HG03521 (cell line): ENCODE measurements around the gene SERTM1.

Source experiments
- ATAC-seq: cut with Tn5 transposase; IDR thresholded peaks from one replicate; pipeline ENCODE4 v1.9.1; 2021; ENCODE audit warnings: mild to moderate bottlenecking, moderate library complexity; ENCODE audit not compliant: unreplicated experiment

Gene SERTM1

DNA sequence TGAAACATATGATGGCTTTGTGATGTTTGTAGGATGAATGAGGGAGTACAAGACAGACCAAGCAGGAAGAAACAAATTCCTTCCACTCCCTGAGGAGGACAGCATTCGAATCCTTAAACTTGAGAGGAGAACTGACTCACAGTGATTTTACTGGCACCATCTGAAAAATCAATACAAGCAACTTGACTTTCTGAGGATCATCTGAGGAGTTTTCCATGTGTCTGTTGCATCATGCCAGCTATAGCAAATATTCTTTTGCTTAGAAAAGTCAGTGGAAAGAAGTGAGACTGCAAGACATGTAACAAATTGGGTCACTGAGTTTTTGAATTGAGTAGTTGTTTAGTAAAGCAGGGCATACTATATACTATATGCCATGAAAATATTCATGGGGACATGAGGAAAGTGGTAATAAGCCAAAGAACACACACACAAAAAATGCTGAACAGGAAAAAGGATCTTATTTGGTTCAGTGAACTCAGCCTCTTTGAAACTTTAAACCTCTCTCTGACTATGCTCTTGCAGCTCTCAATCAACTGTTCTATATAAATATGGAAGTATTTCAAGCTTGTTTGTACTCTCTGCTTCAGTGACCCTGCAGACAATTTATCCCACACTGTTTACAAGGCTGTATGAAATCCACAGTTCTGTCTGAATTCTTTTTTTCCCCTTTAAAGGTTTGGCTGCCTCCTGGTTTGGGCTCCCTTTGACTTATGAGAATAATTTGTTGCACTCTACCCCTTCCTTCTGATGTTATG is 35.5 kb downstream of the SERTM1 start:
- ATAC-seq = no peak

DNA sequence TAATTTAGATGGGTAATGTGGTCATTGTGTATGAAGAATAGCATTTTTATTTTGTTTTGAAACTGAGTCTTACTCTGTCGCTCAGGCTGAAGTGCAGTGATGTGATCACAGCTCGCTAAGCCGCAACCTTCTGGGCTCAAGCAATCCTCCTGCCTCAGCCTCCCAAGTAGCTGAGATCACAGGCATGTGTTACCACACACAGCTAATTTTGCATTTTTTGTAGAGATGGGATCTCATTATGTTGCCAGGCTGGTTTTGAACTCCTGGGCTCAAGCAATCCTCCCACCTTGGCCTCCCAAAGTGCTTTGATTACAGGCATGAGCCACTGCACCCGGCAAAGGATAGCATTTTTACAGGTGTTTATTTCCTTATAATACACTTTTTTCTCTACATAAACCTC is 36.6 kb downstream of the SERTM1 start:
- no peak for ATAC-seq

DNA sequence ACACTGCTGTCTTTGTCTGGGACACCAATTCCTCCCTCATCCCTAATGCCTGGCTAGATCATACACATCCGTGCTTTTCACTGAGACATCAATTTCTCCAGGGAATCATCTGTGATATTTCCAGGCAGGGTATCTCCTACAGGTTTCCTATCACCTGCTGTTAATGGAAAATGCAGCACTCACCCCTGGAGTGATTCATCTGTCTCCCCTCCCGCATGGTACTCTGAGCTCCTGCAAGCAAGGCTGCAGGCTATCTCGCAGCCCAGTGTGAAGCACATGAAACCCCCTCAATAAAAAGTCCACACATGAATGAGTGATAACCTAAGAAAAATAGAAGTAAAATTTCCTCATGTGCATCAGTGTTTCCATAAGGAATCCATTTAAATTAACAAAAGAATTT is 38.5 kb downstream of the SERTM1 start:
- no peak for ATAC-seq

DNA sequence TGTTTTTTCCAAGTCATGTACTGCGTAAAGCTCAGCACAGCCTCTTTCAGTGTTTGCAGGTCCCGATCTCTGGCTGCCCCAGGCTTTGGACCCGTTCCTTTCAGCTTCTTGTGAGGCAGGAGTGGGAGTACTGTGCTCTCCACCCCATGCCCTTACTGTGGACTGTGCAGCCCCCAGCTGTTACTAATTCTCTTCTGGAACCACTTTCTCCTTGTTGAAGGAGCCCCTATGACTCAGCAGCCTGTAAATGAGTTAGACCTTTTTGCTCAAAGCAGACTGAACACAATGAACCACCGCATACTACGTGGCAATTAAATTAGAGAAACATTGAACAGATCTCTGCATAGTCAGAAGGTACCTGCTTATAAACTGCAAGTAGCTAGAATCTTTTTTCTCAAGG is 39.0 kb downstream of the SERTM1 start:
- ATAC-seq = no peak

DNA sequence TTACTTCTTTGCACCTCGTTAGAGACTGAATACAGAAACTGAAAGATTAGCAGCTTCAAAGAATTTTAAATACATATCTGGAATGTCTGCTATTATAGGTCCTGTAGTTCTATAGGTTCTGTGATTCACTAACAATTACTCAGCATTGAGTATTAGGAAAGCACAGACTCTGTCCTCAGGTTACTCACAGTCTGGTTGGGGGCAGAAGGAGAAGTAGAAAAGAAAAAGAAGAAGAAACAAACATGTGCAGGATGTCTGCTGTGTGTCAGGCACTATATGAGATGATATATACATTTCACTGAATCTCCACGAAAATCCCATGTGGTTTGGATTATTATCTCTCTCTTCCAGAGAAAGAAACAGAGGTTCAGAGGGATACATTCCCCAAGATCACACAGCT is 40.1 kb downstream of the SERTM1 start:
- ATAC-seq = no peak

DNA sequence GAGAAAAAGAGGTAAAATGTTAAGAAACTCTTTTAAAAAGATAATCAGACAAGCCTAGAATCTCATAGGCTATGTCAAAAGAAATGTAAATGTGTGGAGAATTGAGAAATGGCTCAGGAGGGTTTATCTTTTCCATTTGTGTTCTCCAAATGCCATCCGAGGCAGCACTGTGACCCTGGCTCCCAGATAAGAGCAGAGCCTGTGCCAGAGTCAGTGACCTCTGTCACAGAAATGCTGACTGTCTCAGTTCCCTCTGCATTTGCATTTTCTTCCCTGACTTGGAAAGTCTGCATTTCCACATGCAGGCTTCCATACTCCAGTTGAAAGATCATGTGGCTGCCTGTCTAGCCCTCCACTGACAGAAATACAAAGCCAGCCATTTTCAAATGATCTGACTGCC is 42.0 kb downstream of the SERTM1 start:
- ATAC-seq = no peak

DNA sequence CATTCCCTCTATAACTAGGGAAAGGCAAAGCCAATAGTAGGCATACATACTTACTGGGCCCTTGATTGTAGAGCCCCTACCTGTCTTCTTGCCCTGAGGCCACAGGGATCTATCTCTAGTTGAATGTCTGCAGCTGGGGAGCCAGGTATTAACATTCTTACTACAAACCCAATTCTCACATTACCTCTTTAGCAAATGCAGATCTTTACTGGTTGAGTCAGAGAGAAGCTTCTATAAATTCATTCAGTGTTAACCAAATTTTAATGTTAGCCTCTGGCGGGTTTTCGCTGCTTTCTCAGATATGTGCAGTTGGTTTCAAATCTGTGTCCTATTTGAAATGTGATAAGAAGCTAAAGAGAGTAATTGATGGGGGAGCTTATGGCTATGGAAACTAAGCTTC is 43.2 kb downstream of the SERTM1 start:
- no peak for ATAC-seq

DNA sequence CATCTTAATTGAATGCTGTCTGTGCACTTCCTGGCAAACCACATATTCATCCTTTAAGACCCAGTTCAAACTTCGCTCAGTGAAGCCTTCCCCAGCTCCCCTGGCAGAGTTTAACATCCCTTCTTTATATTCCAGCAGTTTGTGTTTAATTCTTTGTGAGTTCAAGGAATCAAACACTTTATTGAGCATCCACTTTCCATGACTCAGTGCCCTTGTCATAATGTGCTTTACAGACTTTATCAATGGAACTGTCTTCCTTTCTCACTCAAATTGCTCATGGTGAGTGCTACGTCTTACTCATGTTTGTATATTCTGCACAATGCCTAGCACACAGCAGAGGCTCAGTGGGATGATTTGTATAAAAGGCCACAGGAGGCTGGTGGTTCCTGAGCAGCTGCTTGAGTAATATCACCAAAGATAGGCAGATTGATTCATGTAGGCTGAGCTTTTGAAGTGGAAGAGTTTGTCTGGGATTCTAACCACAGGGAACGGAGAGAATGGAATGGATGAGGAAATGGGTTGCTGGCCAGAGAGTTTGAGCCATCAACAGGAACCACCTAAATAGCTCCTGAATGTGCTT is 44.2 kb downstream of the SERTM1 start:
- no peak for ATAC-seq

DNA sequence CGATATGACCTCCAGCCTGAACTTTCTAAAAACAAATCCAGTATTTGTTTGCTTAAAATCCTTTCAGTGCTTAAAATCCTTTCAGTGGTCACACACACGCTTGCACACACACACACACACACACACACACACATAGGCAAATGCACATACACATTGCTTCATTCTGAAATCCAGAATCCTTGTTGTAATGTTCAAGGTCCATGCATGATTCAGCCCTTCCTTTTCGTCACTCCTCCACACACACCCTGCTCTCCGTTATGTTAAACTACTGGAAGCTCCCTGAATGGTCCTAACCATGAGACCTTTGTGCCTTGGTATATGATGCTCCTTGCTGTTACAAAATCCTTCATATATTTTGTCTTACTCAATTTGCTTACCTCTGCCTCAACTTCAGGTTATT is 44.9 kb downstream of the SERTM1 start:
- no peak for ATAC-seq

DNA sequence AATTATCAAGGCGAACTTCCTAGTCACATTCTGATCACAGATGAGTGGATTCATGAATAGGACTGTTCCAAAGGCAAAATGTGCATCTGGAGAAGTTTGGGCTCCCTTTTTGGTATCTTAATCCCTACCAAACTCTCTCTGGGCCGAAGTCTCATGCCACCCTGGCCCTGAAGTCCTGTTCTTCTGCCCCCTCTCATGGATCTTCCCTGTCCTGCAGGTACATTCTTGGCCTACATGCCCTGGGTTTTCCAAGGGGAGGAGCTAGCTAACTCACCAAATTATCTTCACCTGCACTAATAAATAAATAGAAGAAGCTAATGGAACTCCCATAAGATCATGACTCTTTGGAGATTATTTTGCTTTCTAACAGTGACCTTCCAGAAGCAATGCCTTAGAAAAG is 50.3 kb downstream of the SERTM1 start:
- no peak for ATAC-seq

DNA sequence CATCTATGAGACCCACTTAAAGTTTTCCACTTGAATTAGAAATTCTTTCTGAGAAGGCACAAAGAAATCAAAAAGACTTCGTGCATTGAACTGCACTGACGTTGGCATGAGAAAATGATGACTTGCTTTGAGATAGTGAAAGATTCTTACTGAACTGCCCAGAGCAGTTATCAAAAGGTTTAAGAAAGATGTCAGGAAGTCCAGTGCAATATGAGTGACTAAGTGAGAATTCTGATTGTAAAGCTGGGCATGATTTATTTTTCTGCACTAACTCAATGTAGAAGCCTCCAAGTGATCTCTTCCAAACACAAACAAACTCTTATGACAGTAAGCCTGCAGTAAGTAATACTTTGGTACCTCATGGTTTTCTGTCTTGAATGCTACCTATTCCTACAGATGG is 52.1 kb downstream of the SERTM1 start:
- no peak for ATAC-seq

DNA sequence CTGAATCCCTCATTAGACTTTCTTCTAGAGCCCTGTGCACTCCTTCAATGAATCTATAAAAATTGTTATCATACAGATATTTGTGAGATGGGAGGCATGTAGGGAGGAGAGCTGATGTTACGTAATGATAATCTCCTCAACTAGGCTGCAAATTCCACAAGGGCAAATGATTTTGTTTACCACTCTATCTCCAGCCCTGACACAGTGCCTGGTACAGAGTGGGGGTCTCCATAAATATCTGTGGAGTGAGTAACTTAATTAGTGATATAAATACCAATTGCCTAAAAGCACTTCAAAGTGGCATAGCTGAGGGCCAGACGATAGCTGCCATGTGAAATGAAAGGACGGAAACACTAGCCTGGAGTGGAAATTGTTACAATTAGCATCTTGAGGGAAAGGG is 54.2 kb downstream of the SERTM1 start:
- ATAC-seq = no peak

DNA sequence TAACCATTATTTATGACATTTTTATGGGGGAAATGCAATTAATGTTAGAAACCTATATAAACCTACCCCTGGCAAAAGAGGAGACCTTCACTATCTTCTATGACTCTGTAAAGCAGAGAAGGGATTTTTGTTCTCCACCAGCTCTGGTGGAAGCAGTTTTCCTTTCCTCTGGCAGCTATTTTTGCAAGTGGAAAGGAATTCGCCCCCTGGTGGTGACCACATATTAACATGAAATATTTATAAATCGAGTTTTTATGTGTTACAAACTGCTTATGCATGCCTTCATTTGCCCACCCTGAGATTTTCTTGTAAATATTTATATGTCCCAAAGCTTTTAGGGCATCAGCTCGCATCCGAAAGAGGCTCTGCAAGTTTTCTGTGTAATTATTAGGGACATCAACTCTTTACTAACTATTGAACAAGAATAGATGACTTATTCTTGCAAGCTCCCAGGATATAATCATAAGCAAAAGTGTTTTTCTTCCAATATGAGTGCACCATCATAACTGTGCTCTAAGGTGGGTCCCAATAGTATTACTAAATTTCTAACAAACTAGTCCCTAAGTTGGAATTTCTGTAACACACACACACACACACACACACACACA is 62.4 kb downstream of the SERTM1 start:
- no peak for ATAC-seq

DNA sequence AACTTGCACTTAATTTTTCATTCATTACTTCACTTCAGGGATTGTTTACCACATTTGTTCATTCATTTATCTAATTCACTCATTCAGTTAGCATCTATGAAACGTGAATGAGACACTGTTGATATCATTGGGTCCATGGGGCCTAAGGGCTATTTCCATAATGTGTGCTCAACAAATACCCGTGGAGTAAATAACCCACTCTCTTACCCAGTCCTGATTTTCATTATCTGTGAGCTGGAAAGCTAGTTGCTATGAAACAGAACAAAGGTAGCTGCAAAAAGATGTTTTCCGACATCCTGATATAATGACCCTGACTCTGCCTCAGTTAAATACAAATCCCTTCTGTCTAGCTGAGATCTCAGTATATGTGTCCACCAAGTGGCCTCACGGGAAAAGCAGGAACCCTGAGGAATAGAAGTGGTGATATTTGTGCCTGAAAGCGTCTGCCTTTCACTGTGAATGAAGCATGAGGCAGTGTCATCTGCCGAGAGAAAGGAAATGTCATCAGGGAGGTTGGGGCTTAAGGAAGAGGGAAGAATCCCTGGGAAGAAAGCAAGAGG is 63.8 kb downstream of the SERTM1 start:
- no peak for ATAC-seq

DNA sequence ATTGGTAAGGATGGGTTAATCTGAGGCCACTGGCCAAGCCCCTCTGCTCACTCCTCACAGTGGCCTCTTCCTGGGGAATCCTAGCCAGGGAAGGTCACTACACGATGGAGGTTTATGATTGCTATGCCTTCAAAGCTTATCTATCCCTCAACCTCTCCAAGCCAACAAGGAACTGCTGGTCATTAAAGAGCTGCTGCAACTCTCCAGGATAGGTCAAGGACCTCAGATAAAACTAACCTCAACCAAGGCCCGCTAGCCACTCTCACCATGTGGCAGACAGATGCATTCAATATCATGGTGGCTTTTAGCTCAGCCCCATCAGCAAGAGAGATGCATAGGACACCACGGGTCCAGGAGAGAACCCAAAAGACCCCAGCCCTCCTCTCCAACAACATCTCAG is 71.6 kb downstream of the SERTM1 start:
- ATAC-seq = no peak

DNA sequence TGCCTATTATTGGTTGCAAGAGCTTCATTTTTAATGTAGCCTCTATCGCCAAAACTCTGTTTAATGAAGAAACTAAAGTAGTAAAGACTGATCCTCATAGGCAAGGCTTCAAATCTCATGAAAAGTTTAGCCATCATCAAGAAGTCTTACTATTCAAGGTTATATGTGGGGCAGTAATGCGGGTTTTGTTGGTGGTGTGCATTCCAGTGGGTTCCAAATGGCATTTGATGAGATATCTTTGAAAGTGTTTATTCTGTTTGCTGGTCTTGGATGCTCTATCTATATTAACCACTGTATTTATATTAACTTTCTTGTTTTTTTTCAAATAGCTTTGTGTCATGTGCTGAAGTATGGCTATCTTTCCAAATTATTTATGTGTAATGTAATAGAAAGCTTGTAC is 72.2 kb downstream of the SERTM1 start:
- no peak for ATAC-seq
